Panc1 (cell line): Measurements from ENCODE around the gene CBX7. TPM values are rescaled to one million over a fixed set of nuclear protein-coding genes. Genes with fewer than 3 reads are reported as not detected.
A peak's percentile ranks its signal among the peaks of the same experiment; 100 is the strongest.

Experiments used
- ATAC-seq: fragments of 200-7000 bp; cut with Tn5 transposase; 2 replicates; pipeline ENCODE4 v1.9.1; 2020; ENCODE audit warnings: mild to moderate bottlenecking, moderate library complexity
- BruUV-seq: library from RNA; stranded (reverse); fragments of 400-500 nt; replicated peaks from 2 replicates; lab custom pipeline; 2021; lab: Mats Ljungman, UMichigan
- CTCF ChIA-PET: fragments of 300-600 bp; sonication (Branson Sonifier 250); formaldehyde crosslinking; loops from one replicate; lab custom pipeline; 2022; ENCODE audit warnings: antibody characterized with exemption; lab: Charles Lee
- POLR2A ChIA-PET: fragments of 300-600 bp; sonication (Branson Sonifier 250); formaldehyde crosslinking; loops from one replicate; lab custom pipeline; 2022; ENCODE audit warnings: antibody characterized with exemption; lab: Charles Lee
- DNase-seq: peaks from one replicate; pipeline ENCODE4 v3.0.0-alpha.2; 2010; ENCODE audit warnings: low read depth, low spot score
- H3K27ac ChIP-seq: 2 replicates; pipeline ENCODE4 v1.5.1; 2011; ENCODE audit warnings: mild to moderate bottlenecking, low read length, inconsistent platforms
- H3K27me3 ChIP-seq: fragments of 200-500 bp; sonication (Bioruptor generic); 2 replicates; pipeline ENCODE4 v1.6.0; 2014; ENCODE audit warnings: low read length, inconsistent platforms; ENCODE audit not compliant: control insufficient read depth, insufficient read depth
- H3K36me3 ChIP-seq: fragments of 200-500 bp; sonication (Bioruptor generic); 2 replicates; pipeline ENCODE4 v1.5.1; 2014; ENCODE audit warnings: inconsistent platforms, mild to moderate bottlenecking, low read length, moderate library complexity; ENCODE audit not compliant: control insufficient read depth, insufficient read depth
- H3K4me1 ChIP-seq: 2 replicates; pipeline ENCODE4 v1.5.1; 2011; ENCODE audit warnings: inconsistent platforms, mild to moderate bottlenecking, low read length, moderate library complexity; ENCODE audit not compliant: control insufficient read depth, insufficient read depth
- H3K4me3 ChIP-seq, 2 experiments: 2 replicates each; pipeline ENCODE4 v1.5.1; 2011 to 2012; ENCODE audit warnings: low read depth in 2 of 2, low read length in 2 of 2, mild to moderate bottlenecking in 2 of 2, inconsistent platforms in 1 of 2, moderate library complexity in 1 of 2
- H3K9me3 ChIP-seq: fragments of 200-500 bp; sonication (Bioruptor generic); 2 replicates; pipeline ENCODE4 v1.5.1; 2014; ENCODE audit warnings: low read depth, mild to moderate bottlenecking, inconsistent platforms, low read length, moderate library complexity; ENCODE audit not compliant: control insufficient read depth, insufficient read depth
- POLR2AphosphoS5 ChIP-seq: IDR thresholded peaks from 2 replicates; pipeline ENCODE4 v1.6.1; 2012; ENCODE audit warnings: mild to moderate bottlenecking, low read depth, low read length, moderate library complexity
- SIN3A ChIP-seq: IDR thresholded peaks from 2 replicates; pipeline ENCODE4 v1.6.1; 2012; ENCODE audit warnings: low read depth, mild to moderate bottlenecking, low read length, moderate library complexity, borderline replicate concordance; ENCODE audit not compliant: insufficient read depth
- TCF7L2 ChIP-seq: IDR thresholded peaks from 2 replicates; pipeline ENCODE4 v1.6.1; 2011; ENCODE audit warnings: mild to moderate bottlenecking, low read depth, low read length, inconsistent platforms
- in situ Hi-C: cut with HindIII; loops from 2 replicates; pipeline ENCODE4 v1.10.0; 2016; ENCODE audit warnings: low sequenced_read_pairs, low pct_unique_long_range_greater_than_20kb
- intact Hi-C: fragments of 100-400 bp; cut with micrococcal nuclease; formaldehyde crosslinking; loops from one replicate; pipeline ENCODE4 v1.10.0; 2022; ENCODE audit not compliant: unreplicated experiment
- total RNA-seq: library from RNA; stranded (reverse); gene quantifications from one replicate; pipeline ENCODE4 v1.2.1, GENCODE V29; 2021; ENCODE audit not compliant: unreplicated experiment
- TF ChIP-seq, protein P1 (sequence below): fragments of 450-650 bp; IDR thresholded peaks from 2 replicates; pipeline ENCODE4 v1.5.1; 2017; ENCODE audit warnings: mild to moderate bottlenecking
- TF ChIP-seq, protein P2 (sequence below), 2 experiments: IDR thresholded peaks; 2 replicates each; pipeline ENCODE4 v1.6.1; 2011 to 2012; ENCODE audit warnings: low read depth in 2 of 2, control low read depth in 1 of 2, low read length in 1 of 2, mild to moderate bottlenecking in 1 of 2, moderate library complexity in 1 of 2; ENCODE audit not compliant: insufficient read depth in 1 of 2

The CBX7 gene
- total RNA-seq, 1 experiment from 2014 or later, result 14.5 TPM

DNA sequence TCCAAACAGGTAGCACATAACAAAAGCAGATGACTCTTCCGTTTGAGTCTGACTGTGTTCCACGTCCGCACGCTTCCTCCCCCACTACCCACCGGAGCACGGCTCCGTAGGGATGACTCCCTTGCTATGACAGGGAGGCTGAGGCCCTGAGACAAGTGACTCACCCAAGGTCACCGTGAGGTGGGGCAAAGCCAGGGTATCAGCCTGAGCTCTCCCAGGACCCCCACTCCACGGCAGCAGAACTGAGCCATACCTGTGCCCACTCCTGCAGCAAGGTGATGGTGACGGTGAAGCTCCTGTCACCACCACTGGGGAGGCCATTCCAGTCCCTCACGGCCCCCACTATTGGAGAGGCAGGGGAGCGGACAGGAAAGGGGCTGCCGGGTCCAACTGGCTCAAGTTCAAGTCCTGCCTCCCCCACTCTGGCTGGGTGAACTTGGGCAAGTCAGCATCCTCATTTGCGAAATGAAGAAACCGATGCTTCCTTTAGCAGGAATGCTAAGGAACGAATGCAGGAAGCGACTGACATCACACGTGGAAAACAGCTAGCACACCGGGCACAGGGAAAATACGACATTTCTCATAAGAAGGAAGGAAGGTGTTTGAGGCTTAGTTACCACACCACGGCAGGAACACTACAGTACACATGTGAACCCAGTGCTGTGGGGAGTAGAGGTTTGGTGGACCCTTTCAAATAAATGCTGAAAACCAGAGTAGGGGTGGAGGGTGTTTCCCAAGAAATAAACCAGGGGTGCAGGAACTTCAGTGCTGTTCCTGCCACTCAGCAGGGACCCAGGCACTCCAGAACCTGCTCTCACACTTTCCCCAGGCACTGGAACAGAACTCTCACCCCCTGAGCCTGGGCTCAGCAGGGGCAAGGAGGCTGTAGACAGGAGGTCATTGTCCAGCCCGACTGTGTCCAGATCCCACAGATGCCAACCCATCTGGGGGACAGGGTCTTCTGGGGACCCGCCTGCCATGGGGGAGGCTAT, 32.4 kb upstream of the CBX7 start:
- ChIA-PET CTCF (no interaction called here), POLR2A (no interaction called here)
- peaks cover 12% of the 10 kb centered on the region for H3K4me1 ChIP-seq
- in situ Hi-C loops, result no loop called here
- H3K27me3 ChIP-seq, result no peaks in the 10 kb centered on the region
- H3K36me3 ChIP-seq, result no peaks in the 10 kb centered on the region
- H3K27ac ChIP-seq, result peak overlapping the region; percentile 78
- TF ChIP-seq, protein P1, sequence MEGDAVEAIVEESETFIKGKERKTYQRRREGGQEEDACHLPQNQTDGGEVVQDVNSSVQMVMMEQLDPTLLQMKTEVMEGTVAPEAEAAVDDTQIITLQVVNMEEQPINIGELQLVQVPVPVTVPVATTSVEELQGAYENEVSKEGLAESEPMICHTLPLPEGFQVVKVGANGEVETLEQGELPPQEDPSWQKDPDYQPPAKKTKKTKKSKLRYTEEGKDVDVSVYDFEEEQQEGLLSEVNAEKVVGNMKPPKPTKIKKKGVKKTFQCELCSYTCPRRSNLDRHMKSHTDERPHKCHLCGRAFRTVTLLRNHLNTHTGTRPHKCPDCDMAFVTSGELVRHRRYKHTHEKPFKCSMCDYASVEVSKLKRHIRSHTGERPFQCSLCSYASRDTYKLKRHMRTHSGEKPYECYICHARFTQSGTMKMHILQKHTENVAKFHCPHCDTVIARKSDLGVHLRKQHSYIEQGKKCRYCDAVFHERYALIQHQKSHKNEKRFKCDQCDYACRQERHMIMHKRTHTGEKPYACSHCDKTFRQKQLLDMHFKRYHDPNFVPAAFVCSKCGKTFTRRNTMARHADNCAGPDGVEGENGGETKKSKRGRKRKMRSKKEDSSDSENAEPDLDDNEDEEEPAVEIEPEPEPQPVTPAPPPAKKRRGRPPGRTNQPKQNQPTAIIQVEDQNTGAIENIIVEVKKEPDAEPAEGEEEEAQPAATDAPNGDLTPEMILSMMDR, result no peak
- TF ChIP-seq SIN3A, result no peak
- no peak for TF ChIP-seq TCF7L2
- TF ChIP-seq POLR2AphosphoS5, result no peak
- TF ChIP-seq, protein P2, sequence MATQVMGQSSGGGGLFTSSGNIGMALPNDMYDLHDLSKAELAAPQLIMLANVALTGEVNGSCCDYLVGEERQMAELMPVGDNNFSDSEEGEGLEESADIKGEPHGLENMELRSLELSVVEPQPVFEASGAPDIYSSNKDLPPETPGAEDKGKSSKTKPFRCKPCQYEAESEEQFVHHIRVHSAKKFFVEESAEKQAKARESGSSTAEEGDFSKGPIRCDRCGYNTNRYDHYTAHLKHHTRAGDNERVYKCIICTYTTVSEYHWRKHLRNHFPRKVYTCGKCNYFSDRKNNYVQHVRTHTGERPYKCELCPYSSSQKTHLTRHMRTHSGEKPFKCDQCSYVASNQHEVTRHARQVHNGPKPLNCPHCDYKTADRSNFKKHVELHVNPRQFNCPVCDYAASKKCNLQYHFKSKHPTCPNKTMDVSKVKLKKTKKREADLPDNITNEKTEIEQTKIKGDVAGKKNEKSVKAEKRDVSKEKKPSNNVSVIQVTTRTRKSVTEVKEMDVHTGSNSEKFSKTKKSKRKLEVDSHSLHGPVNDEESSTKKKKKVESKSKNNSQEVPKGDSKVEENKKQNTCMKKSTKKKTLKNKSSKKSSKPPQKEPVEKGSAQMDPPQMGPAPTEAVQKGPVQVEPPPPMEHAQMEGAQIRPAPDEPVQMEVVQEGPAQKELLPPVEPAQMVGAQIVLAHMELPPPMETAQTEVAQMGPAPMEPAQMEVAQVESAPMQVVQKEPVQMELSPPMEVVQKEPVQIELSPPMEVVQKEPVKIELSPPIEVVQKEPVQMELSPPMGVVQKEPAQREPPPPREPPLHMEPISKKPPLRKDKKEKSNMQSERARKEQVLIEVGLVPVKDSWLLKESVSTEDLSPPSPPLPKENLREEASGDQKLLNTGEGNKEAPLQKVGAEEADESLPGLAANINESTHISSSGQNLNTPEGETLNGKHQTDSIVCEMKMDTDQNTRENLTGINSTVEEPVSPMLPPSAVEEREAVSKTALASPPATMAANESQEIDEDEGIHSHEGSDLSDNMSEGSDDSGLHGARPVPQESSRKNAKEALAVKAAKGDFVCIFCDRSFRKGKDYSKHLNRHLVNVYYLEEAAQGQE (IDR thresholded peaks at IDR 0.05; ENCODE audit: insufficient read depth in 1 of 2, low read depth in 2 of 2, low read length in 1 of 2), result no peak
- DNase-seq (no peak), ATAC-seq (peak; percentile 43; the same call in 1 of the 2 replicates)
- no TSS peak for BruUV-seq
- no peak overlapping the region for H3K4me3 ChIP-seq
- intact Hi-C loops, result no loop called here
- H3K9me3 ChIP-seq, result peaks cover 3% of the 10 kb centered on the region; the same call in 1 of the 2 replicates

GRCh38 chr22:39183991-39184585, 31.6 kb upstream of the CBX7 start:
- Histone ChIP-seq H3K36me3 (no peaks in the 10 kb centered on the region), H3K27ac (peak overlapping the region; percentile 78), H3K4me3 (no peak overlapping the region), H3K27me3 (no peaks in the 10 kb centered on the region), H3K9me3 (peaks cover 3% of the 10 kb centered on the region; the same call in 1 of the 2 replicates), H3K4me1 (peaks cover 12% of the 10 kb centered on the region)
- no TSS peak for BruUV-seq
- intact Hi-C loops, result no loop called here
- in situ Hi-C loops, result no loop called here
- TF ChIP-seq POLR2AphosphoS5, result no peak
- TF ChIP-seq, protein P1, result no peak
- POLR2A ChIA-PET, result interaction anchor here (0.7 kb wide), 1 partner anchor 106 kb away, joined by 4 read pairs; no protein-coding TSS in a partner anchor
- CTCF ChIA-PET, result no interaction called here
- ATAC-seq, result no peak; the same call in 1 of the 2 replicates
- DNase-seq, result no peak
